Vagina (tissue), 2 donors: Measurements from ENCODE around the gene PKM.

ENCODE experiments used
- CTCF ChIP-seq, 3 experiments: fragments of 450-650 bp in 2 of 3; fragments of 200-600 bp in 1 of 3; sonication (generic) in 1 of 3; IDR thresholded peaks; one replicate each; pipeline ENCODE4 v1.5.1; 2017 to 2019; ENCODE audit warnings: antibody characterized with exemption in 3 of 3, mild to moderate bottlenecking in 2 of 3, moderate library complexity in 2 of 3
- POLR2A ChIP-seq, 2 donors: fragments of 450-650 bp; IDR thresholded peaks; one replicate each; pipeline ENCODE4 v1.6.1; 2017; ENCODE audit warnings: antibody characterized with exemption in 2 of 2, mild to moderate bottlenecking in 2 of 2, moderate library complexity in 2 of 2
- POLR2AphosphoS5 ChIP-seq, 2 donors: sonication (generic); formaldehyde crosslinking; IDR thresholded peaks; one replicate each; pipeline ENCODE4 v1.9.0; 2017; ENCODE audit warnings: antibody characterized with exemption in 2 of 2, mild to moderate bottlenecking in 2 of 2, low read depth in 1 of 2; ENCODE audit not compliant: insufficient read depth in 1 of 2

- no peak for TF ChIP-seq POLR2A (IDR thresholded peaks at IDR 0.05)
- TF ChIP-seq CTCF (IDR thresholded peaks at IDR 0.05), result no peak
- TF ChIP-seq POLR2AphosphoS5 (IDR thresholded peaks at IDR 0.05; ENCODE audit: insufficient read depth in 1 of 2, low read depth in 1 of 2), result no peak
These were observed 37.1 kb downstream of the PKM start for GRCh38 chr15:72193836-72194396.
